ENCODE data around the gene SPRR2F. TPM values are rescaled to one million over a fixed set of nuclear protein-coding genes. Genes with fewer than 3 reads are reported as not detected.

Gene SPRR2F
- total and polyA plus RNA-seq, 2 experiments from 2014 or later, result 0.44 TPM; not detected in 1

DNA sequence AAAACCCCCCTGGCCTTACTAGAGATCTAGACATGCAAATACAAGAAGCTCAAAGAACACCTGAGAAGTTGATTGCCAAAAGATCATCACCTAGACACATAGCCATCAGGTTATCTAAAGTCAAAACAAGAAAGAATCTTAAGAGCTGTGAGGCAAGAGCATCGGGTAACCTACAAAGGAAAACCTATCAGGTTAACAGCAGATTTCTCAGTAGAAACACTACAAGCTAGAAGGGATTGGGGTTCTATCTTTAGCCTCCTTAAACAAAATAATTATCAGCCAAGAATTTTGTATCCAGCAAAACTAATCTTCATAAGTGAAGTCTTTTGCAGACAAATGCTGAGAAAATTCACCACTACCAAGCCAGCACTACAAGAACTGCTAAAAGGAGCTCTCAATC, 12.2 kb upstream of the SPRR2F start:
- H4K20me1 ChIP-seq (replicated peaks; ENCODE audit: insufficient read depth), result no peaks in the 10 kb centered on the region
- H3K4me2 ChIP-seq, result no peak overlapping the region
- H3K79me2 ChIP-seq (replicated peaks; ENCODE audit: insufficient read depth), result no peaks in the 10 kb centered on the region
- DNase-seq (ENCODE audit: low spot score) (no peak), ATAC-seq (no peak)
- Mint-ChIP-seq H3K27ac (no peak overlapping the region), H3K9me3 (peaks cover 49% of the 10 kb centered on the region), H3K27me3 (ENCODE audit: insufficient read depth, low read depth, poor library complexity) (no peaks in the 10 kb centered on the region), H3K4me3 (no peak overlapping the region), H3K4me1 (peaks cover 49% of the 10 kb centered on the region), H3K36me3 (ENCODE audit: low read depth) (peaks cover 51% of the 10 kb centered on the region)
- no peaks in the 10 kb centered on the region for H3K27me3 ChIP-seq (ENCODE audit: insufficient read depth)
- TF ChIP-seq, protein P1, sequence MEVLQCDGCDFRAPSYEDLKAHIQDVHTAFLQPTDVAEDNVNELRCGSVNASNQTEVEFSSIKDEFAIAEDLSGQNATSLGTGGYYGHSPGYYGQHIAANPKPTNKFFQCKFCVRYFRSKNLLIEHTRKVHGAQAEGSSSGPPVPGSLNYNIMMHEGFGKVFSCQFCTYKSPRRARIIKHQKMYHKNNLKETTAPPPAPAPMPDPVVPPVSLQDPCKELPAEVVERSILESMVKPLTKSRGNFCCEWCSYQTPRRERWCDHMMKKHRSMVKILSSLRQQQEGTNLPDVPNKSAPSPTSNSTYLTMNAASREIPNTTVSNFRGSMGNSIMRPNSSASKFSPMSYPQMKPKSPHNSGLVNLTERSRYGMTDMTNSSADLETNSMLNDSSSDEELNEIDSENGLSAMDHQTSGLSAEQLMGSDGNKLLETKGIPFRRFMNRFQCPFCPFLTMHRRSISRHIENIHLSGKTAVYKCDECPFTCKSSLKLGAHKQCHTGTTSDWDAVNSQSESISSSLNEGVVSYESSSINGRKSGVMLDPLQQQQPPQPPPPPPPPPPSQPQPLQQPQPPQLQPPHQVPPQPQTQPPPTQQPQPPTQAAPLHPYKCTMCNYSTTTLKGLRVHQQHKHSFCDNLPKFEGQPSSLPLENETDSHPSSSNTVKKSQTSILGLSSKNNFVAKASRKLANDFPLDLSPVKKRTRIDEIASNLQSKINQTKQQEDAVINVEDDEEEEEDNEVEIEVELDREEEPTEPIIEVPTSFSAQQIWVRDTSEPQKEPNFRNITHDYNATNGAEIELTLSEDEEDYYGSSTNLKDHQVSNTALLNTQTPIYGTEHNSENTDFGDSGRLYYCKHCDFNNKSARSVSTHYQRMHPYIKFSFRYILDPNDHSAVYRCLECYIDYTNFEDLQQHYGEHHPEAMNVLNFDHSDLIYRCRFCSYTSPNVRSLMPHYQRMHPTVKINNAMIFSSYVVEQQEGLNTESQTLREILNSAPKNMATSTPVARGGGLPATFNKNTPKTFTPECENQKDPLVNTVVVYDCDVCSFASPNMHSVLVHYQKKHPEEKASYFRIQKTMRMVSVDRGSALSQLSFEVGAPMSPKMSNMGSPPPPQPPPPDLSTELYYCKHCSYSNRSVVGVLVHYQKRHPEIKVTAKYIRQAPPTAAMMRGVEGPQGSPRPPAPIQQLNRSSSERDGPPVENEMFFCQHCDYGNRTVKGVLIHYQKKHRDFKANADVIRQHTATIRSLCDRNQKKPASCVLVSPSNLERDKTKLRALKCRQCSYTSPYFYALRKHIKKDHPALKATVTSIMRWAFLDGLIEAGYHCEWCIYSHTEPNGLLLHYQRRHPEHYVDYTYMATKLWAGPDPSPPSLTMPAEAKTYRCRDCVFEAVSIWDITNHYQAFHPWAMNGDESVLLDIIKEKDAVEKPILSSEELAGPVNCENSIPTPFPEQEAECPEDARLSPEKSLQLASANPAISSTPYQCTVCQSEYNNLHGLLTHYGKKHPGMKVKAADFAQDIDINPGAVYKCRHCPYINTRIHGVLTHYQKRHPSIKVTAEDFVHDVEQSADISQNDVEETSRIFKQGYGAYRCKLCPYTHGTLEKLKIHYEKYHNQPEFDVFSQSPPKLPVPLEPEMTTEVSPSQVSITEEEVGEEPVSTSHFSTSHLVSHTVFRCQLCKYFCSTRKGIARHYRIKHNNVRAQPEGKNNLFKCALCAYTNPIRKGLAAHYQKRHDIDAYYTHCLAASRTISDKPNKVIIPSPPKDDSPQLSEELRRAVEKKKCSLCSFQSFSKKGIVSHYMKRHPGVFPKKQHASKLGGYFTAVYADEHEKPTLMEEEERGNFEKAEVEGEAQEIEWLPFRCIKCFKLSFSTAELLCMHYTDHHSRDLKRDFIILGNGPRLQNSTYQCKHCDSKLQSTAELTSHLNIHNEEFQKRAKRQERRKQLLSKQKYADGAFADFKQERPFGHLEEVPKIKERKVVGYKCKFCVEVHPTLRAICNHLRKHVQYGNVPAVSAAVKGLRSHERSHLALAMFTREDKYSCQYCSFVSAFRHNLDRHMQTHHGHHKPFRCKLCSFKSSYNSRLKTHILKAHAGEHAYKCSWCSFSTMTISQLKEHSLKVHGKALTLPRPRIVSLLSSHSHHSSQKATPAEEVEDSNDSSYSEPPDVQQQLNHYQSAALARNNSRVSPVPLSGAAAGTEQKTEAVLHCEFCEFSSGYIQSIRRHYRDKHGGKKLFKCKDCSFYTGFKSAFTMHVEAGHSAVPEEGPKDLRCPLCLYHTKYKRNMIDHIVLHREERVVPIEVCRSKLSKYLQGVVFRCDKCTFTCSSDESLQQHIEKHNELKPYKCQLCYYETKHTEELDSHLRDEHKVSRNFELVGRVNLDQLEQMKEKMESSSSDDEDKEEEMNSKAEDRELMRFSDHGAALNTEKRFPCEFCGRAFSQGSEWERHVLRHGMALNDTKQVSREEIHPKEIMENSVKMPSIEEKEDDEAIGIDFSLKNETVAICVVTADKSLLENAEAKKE (CRISPR knock-in tag; IDR thresholded peaks at IDR 0.05), result no peak
- TF ChIP-seq POLR2AphosphoS5 (IDR thresholded peaks at IDR 0.05; ENCODE audit: low read depth) (no peak), ZNF331 (CRISPR knock-in tag; IDR thresholded peaks at IDR 0.05; ENCODE audit: low read depth) (no peak), CREB1 (CRISPR knock-in tag; IDR thresholded peaks at IDR 0.05; ENCODE audit: low read depth) (no peak), ZNF114 (CRISPR knock-in tag; IDR thresholded peaks at IDR 0.05) (no peak), EZH2phosphoT487 (IDR thresholded peaks at IDR 0.05; ENCODE audit: unreplicated experiment) (no peak), STAT1 (IDR thresholded peaks at IDR 0.05; ENCODE audit: unreplicated experiment) (no peak), JUNB (IDR thresholded peaks at IDR 0.05; ENCODE audit: unreplicated experiment) (no peak), EZH2 (IDR thresholded peaks at IDR 0.05; ENCODE audit: low read depth, unreplicated experiment) (no peak), NANOG (IDR thresholded peaks at IDR 0.05; ENCODE audit: borderline replicate concordance) (no peak)
- TF ChIP-seq, protein P2, sequence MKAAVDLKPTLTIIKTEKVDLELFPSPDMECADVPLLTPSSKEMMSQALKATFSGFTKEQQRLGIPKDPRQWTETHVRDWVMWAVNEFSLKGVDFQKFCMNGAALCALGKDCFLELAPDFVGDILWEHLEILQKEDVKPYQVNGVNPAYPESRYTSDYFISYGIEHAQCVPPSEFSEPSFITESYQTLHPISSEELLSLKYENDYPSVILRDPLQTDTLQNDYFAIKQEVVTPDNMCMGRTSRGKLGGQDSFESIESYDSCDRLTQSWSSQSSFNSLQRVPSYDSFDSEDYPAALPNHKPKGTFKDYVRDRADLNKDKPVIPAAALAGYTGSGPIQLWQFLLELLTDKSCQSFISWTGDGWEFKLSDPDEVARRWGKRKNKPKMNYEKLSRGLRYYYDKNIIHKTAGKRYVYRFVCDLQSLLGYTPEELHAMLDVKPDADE (IDR thresholded peaks at IDR 0.05), result no peak
- TF ChIP-seq, protein P3, sequence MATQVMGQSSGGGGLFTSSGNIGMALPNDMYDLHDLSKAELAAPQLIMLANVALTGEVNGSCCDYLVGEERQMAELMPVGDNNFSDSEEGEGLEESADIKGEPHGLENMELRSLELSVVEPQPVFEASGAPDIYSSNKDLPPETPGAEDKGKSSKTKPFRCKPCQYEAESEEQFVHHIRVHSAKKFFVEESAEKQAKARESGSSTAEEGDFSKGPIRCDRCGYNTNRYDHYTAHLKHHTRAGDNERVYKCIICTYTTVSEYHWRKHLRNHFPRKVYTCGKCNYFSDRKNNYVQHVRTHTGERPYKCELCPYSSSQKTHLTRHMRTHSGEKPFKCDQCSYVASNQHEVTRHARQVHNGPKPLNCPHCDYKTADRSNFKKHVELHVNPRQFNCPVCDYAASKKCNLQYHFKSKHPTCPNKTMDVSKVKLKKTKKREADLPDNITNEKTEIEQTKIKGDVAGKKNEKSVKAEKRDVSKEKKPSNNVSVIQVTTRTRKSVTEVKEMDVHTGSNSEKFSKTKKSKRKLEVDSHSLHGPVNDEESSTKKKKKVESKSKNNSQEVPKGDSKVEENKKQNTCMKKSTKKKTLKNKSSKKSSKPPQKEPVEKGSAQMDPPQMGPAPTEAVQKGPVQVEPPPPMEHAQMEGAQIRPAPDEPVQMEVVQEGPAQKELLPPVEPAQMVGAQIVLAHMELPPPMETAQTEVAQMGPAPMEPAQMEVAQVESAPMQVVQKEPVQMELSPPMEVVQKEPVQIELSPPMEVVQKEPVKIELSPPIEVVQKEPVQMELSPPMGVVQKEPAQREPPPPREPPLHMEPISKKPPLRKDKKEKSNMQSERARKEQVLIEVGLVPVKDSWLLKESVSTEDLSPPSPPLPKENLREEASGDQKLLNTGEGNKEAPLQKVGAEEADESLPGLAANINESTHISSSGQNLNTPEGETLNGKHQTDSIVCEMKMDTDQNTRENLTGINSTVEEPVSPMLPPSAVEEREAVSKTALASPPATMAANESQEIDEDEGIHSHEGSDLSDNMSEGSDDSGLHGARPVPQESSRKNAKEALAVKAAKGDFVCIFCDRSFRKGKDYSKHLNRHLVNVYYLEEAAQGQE (IDR thresholded peaks at IDR 0.05; ENCODE audit: unreplicated experiment), result no peak
- TF ChIP-seq, protein P4, sequence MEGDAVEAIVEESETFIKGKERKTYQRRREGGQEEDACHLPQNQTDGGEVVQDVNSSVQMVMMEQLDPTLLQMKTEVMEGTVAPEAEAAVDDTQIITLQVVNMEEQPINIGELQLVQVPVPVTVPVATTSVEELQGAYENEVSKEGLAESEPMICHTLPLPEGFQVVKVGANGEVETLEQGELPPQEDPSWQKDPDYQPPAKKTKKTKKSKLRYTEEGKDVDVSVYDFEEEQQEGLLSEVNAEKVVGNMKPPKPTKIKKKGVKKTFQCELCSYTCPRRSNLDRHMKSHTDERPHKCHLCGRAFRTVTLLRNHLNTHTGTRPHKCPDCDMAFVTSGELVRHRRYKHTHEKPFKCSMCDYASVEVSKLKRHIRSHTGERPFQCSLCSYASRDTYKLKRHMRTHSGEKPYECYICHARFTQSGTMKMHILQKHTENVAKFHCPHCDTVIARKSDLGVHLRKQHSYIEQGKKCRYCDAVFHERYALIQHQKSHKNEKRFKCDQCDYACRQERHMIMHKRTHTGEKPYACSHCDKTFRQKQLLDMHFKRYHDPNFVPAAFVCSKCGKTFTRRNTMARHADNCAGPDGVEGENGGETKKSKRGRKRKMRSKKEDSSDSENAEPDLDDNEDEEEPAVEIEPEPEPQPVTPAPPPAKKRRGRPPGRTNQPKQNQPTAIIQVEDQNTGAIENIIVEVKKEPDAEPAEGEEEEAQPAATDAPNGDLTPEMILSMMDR (conservative IDR thresholded peaks at IDR 0.05; ENCODE audit: low read depth in 2 of 2), result no peak
- no peak overlapping the region for H2AFZ ChIP-seq
- peaks cover 22% of the 10 kb centered on the region for H3K4me1 ChIP-seq (ENCODE audit: insufficient read depth)
- H3K36me3 ChIP-seq (ENCODE audit: insufficient read depth), result peaks cover 4% of the 10 kb centered on the region; the same call in 1 of the 2 replicates
- 0 out of 2 replicates have a peak, but pooled peaks cover 3% of the 10 kb centered on the region for H3K9me2 ChIP-seq (ENCODE audit: insufficient read depth)
- no peak overlapping the region for H3K4me3 ChIP-seq
- 0 out of 2 replicates have a peak, but pooled peaks cover 3% of the 10 kb centered on the region for H3F3A ChIP-seq (replicated peaks; ENCODE audit: low read depth)
- H3K27ac ChIP-seq (ENCODE audit: low read depth), result no peak overlapping the region

Measured in GM23338 (cell line).